GM19240 (cell line): ENCODE results near the gene MTUS2.
"Not testable (repeated sequence)": the region's sequence is repeated elsewhere in the genome, so short reads cannot be mapped to it uniquely, and the experiment has no call there.

ENCODE experiments used
- DNase-seq: peaks from one replicate; pipeline ENCODE4 v3.0.0; 2011; ENCODE audit warnings: low spot score; ENCODE audit not compliant: insufficient read length

The MTUS2 gene

DNA sequence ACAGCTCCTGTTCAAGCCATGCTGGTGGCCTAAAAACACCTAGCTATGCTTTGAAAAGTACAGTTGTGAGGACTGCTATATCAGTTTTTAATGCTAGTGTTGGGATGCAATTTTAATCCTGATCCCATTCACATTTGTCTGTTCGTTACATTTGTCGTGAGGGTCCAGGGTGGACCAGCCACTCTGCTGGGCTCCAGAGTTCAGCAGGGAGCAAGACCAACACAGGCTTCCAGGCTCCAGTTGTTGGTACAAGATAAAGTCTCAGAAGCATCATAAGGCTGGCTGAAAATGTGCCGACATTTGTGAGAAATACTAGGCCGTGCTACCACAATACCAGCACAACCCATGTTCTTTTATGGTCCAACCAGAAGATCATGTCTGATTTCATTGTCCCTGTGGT is 564.7 kb downstream of the MTUS2 start:
- DNase-seq, result no peak

DNA sequence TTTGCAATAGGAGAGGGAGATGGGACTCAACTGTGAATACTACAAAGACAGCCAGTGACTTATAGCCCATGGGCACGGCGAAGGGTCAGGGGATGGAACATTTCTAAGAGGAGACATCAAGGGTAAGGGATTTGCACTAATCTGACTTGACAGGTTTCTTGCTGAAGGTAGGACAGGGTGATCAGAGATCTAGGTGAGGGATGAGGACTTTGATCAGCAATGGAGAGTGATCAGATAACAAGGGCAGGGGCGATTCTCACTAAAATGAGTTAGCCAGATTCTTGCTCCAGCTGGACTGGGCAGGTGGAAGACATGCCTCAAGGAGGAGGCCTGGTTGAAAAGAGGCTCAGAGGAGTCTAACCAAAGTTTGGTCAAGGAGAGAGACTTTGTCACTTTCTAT is 566.1 kb downstream of the MTUS2 start:
- no peak for DNase-seq

DNA sequence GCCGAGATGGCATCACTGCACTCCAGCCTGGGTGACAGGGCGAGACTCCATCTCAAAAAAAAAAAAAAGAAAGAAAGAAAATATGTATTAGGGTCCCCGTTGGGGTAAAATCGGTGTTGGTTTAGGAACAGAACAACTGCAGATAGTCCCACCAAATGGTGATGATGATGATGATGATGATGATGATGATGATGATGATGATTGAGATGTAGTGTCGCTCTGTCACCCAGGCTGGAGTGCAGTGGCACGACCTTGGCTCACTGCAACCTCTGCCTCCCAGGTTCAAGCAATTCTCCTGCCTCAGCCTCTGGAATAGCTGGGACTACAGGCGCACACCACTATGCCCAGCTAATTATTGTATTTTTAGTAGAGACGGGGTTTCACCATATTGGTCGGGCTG is 570.5 kb downstream of the MTUS2 start:
- not testable (repeated sequence) for DNase-seq

DNA sequence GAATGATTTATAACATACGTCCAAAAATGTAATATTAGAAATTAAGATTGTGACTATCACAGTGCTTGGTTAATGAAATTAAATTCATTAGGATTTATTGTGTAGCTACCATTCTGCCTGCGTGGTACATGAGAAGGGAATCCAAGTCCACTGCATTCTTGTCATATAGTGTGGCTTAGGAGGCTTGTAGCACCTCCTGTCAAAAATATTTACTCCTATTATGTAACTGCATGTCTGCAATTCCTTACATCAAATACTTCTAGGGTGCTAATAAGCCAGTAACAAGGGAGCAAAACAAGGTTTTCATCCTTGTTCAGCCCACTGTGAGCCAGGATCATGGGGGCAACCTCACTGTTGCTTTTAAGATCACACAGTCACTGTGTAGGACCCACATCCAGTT is 576.3 kb downstream of the MTUS2 start:
- no peak for DNase-seq

DNA sequence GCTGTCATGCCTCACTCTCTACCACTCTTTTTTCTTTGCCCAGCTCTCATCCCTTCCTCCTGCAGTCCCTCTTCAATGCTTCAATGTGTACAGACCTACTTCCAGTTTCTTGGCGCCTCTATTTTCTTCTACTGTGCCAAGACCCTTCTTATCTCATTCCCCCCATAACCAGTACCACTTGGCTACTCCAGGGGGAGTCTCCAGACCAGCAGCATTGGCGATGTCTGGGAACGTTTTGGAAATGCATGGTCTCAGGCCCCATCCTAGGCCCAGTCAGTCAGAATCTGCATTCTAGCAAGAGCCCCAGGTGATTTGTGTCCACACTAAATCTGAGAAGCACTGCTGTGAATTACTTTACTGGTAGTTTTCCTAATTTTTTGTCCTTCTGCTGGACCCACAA is 577.1 kb downstream of the MTUS2 start:
- no peak for DNase-seq

DNA sequence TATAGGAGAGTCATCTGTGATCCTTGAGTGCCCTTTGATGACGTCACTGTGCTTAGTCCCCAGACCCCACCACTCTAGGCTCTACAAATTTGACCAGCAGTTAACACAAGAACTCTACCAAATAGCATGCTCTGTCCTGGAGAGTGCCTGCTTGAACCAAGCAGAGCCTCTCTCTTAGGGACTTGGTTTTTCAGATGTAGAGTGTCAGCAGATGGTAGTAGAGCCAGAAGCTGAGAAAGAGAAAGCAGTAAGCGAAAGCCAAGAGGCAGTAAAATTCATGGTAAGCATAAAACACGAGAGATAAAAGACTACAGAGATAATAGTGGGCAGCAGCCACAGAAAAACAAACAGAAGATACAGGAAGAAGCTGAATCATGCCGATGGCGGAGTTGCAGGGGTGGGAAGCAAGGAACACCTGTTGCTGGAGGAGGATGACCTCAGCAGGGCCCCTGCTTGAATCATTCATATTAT is 582.1 kb downstream of the MTUS2 start:
- DNase-seq, result no peak

DNA sequence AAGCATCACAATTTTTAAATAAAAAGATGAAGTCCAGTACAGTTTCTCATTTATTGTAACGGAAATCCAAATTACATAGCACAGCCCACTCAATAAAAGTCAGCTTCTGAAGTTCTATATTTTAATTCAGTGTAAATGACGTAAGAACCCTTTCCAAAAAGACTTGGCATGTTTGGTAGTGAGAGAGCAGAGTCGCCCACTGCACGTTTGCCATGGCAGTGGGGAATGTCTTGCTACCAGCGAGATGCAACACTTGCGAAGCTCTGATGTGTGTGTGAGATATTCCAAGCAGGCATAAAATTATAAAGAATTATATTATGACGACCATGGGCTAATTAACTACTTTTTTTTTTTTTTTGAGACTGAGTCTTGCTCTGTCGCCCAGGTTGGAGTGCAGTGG is 585.3 kb downstream of the MTUS2 start:
- DNase-seq, result no peak

DNA sequence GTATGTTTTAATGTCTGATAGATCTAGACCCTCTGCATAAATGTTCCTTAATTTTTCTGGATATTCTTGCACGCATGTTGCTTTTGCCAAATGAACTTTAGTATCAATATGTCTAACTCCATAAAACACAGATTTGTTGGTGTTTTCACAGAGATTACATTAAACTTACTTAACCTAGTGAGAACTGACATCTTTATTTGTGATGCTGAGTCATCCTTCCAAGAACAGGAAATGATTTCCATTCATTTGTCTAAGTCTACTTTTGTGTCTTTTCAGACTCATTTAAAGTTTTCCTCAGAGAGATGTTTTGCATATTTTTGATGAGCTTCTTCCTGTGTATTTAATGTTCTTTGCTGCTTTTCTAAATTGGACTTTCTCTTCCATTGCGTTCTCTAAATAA is 591.3 kb downstream of the MTUS2 start:
- DNase-seq, result no peak

DNA sequence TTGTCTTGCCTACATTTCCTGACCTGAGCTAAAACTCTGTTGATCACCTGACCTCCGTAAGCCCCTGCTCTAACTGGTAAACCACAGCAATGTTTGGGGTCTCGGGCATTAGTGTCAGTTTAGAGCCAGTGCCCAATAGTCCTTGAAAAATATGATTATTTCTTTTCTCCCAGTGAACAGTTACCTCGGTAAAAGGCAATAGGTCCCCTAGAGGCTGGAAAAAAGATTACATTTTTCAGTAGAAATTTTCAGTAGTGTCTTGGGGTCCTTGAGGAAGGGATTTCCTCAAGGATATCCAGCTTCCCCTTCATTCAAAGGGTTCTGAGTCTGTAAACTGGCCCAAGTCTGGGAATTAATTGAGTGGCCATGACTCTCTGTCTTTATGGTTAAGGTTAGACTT is 597.9 kb downstream of the MTUS2 start:
- no peak for DNase-seq

DNA sequence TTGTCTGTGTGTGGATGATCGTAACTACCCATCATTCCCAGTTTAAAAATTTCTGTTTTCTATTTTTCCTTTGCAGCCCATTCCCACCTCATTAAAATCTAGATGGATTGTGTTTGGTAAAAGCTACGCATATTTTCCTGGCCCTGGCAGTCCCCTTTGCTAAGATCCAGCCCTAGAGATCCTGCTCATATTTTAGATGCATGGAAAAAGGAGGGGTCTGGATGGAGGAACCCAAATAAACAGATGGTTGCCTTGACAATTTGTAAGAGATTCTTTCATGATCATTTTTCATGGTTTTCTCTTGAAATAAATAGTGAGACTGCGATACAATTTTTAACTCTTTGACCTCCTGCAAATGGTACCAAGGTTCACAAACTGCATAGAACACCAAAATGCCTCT is 601.0 kb downstream of the MTUS2 start:
- no peak for DNase-seq

DNA sequence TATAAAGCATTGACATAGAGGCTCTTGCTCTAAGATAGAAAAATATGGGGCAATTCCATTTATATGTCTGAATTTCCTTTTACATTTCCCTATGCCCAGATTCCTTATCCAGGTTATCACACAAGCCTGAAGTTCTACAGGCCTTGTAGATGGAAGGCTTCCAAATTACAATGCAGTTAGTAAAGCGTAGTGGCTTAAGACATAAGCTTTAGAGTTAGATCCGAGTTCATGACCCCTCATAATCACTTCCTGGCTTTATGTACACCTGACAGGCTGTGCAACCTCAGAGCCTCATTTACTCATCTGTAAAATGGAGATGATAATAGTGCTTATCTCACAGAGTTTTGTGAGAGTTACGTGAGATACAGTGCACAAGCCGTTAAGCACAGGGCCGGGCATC is 601.9 kb downstream of the MTUS2 start:
- DNase-seq, result no peak

DNA sequence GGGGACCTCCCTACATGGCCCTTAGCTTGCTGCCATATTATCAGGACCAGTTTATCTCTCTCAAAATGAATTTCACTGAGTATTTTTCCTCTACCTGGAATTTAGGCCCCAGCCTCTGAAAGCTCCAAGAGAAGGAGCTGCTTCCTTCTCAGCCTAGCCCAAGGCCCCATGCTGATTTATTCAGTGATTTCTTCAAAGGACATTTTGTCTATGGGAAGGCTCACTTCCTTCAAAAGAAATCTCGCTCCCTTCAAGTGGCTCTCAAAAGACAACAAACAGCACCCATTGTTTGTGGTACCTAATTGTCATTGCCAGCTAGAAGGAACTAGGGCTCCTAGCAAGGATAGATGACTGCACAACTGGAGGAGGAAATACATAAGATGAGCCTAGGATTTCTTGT is 602.9 kb downstream of the MTUS2 start:
- DNase-seq, result no peak

DNA sequence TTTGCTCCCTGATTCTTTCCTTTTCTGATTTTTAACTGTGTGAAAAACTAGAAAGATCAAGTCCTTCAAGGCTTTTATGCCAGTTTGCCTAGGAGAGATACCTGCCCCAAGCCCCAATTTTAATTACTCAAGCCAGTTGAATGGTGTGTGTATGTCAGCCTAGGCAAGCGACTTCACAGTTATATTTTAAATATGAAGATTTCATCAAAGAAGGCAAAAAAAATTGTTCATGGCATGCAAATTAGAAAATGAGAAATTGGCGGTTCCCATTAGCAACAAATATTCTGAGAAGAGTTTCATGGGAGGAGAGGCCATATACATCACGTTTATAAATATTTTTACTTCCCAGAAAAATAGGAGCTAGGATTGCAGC is 607.8 kb downstream of the MTUS2 start:
- DNase-seq, result no peak

DNA sequence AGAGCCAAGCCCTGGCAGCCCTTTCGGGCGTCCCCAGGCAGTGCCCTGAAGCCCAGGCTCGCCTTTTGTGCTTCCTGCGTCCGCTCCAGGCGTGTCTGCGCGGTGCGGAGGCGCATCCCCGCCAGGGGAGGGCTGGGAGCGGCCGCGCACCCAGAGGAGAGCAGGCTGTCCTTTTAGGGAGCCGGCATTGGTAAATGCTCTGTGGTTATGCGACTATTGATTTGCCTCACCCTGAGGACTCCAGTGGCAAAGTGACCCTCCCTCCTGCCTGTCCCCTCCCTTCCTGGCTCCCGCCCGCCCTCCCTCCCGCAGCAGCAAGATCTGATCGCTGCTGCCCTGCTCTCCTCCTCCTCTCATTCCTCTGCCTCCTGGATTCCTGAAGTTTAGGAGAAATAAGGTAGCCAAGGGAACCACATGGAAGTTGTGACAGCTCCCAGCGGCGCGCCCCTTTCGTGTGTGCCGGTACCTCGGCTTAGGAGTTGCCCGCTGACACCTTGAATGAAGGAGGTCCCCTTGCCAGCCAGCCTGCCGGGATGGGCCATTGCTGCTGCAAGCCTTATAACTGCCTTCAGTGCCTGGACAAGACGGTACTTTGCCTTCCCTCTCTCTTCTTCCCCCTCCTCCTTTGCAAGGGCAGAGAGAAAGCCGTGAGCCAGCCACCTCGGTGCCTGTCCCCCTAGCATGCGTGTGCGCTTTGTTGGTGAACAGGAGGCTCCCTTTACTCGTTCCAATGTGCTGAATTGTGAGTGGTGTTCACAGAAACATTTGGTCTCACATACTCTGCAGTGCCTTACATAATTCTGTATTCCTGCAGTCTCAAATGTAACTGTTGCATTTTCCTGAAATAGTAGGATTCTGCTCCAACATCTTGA is 608.4 kb downstream of the MTUS2 start:
- no peak for DNase-seq

DNA sequence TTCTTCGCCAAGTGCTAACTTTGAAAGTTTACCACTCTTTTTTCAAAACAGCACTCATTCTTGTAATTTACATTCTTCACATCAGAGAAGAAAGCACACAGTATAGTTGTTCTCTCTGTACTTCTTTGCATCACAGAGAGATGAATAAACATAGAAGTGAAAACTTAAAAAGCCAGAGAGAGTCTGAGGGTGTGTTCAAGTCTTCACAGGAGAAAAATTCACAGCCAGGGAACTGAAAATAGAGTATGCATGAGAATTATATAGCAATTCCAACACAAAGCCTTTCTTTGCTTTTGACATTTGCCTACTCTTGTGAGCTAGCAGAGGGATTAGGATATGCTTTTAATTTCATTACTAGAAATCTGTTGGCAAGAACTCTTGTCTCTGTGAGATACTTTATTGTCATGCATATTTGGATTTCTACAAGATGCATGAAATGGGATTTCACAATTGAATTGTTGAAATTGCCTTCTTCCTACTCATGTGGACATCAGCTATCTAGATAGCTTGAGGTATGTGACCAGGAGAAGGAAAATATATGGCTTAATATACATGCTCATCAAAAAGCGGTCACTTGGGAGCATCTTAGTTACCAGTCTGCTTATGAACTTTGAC is 609.3 kb downstream of the MTUS2 start:
- no peak for DNase-seq

DNA sequence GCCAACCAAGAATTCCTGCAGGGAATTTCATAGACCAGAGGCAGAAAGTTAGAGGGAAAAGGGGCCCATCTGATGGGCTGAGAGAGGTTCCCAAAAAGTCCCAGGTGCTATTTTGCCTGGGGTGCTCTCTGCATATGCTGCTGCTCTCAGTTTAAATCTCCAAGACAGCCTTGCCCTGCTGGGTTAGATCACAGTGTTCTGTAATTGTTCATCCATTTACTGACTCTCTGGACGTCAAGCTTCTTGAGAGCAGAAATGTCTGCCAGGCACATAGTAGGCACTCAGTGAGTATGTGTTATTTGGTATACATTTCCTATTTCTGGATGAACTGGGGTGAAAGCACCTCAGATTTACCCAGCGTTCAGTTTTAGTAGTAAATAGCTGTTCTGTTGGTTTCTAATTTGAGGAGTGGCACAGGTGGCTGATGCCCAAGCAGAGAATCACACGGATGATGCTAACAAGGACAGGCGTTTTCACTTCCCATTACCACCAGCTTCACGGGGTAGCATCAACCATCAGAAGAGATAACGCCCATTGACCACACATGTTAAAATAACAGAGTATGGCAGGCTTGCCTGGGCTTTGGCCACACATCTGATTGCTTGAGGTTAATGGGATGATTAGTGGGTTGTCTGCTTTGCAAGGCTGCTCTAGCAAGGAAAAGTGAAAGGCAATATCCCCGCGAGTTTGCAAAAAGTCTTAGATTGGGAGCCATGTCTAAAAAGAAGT is 614.2 kb downstream of the MTUS2 start:
- no peak for DNase-seq

DNA sequence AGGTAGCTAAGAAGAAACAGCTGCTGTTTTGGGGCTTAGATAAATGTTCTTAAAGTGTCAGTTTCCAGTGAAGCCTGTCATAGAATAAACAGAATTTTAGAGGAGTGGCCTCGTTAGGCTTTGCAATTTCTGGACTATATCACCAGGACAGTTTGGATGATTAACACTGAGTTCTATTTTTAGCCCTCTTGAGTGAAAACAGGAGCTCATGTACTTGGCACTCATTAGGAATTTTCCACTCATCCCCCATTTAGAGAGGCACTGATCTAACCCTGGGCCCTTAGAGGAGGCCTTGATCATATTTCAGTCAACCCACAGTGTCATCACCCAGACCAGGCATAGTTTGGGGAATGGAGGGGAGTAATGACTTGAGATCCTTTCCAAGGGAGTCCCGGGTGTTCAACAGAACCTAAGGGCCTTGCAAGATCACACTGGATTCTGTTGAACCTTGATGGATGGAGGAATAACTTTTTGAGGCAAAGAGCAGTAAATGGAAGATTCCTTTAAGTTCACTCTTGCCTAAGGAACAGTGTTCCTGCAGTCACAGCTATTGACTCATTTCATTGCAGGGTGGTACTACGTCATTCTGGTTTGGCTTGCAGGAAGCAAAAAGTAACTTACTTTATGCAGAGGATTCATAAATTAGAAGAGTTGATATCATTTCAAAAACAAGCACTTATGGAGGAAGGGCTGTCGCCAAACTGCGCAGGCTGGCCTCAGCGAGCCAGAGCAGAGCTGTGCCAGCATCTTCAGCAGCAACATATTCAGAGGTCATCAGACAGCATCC is 615.2 kb downstream of the MTUS2 start:
- DNase-seq, result no peak

DNA sequence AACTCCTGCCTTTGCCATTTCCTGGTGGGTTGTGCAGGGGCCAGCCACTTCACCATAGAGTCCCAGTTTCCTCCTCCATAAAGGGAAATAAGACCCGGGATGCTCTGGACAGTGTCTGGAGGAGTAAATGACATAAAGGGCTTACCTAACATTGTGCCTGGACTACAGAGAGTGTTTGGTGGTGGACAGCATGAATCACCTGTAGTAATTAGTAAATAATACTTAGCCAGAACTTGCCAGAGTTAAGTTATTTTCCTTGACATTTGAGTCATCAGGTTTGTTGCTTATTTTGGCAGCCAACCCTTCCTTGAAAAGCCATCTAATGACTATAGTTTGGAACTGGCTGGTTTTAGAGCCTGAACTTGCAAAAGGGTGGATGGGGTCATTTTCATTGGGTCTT is 616.2 kb downstream of the MTUS2 start:
- no peak for DNase-seq

DNA sequence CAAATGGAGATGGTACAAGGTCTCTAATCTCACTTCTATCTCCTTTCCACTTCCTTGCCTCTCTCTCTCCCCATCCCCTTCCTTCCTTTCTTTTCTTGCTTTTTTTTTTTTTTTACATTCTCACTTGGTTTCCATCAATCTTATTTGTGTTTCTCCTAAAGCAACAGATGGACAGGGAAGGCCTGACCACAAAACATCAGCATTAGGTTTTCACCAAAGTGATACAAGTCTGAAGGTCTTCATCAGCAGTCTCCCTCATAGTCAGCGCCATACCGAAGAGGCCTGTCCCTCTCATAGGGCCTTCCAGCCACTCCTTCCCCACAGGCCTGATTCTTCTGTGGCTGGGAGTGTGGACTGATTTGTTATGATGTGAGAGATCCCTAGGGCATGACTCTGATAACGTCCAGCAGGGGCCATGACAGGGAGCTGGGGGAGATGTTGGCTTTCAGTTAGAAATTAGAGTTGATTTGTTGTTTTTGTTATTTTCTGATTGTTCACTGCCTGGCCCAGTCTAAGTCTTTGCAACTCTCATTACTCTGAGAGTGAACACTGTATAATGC is 616.7 kb downstream of the MTUS2 start:
- no peak for DNase-seq

DNA sequence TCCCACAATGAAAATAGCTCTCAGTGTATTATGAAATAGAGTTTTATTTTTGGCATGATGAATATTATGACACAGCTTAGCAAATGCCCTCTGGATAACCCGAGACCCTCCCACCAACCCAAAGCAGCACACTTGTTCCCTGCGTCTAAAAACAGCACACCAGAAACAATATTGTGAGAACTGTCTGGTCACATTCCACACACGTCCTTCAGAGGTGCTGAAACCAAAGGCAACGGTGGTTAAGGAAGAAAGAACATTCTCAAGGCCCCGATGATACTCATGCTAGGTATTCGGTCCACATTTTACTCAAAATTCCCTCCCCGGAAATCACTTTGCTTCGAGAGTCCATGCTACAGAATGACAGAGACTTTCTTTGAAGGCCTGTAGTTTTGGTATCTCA is 618.6 kb downstream of the MTUS2 start:
- no peak for DNase-seq
